ENCODE measurements around the gene DAZ3.
"Not testable (repeated sequence)": the region's sequence is repeated elsewhere in the genome, so short reads cannot be mapped to it uniquely, and the experiment has no call there.

Gene DAZ3, protein sequence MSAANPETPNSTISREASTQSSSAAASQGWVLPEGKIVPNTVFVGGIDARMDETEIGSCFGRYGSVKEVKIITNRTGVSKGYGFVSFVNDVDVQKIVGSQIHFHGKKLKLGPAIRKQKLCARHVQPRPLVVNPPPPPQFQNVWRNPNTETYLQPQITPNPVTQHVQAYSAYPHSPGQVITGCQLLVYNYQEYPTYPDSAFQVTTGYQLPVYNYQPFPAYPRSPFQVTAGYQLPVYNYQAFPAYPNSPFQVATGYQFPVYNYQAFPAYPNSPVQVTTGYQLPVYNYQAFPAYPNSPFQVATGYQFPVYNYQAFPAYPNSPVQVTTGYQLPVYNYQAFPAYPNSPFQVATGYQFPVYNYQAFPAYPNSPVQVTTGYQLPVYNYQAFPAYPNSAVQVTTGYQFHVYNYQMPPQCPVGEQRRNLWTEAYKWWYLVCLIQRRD

DNA sequence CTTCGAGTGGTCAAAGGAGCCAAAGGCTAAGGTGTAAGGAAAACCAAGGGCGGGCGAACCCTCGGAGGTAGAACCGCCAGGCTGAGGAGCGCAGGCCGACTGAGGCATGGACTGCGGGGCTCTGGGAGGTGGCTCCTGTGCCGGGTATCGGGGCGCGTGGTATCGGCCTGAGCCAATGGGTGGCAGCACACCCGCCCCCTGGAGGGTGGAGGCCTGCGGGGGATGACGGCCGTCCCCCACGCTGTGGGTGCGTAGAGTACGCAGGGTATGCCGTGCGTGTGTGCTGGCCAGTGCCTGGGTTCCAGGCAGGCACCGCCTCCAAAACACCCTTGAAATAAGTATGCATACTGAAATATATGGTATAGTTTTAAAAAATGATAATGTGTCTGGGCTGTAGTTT, at the start of gene DAZ3:
TSS of gene DAZ3 (minus strand) at position 101 of the 400 bp plus-strand sequence. CDS start 208 bp downstream, outside the sequence.
- DNase-seq (ENCODE audit: low read depth, low spot score): not testable (repeated sequence)

DNA sequence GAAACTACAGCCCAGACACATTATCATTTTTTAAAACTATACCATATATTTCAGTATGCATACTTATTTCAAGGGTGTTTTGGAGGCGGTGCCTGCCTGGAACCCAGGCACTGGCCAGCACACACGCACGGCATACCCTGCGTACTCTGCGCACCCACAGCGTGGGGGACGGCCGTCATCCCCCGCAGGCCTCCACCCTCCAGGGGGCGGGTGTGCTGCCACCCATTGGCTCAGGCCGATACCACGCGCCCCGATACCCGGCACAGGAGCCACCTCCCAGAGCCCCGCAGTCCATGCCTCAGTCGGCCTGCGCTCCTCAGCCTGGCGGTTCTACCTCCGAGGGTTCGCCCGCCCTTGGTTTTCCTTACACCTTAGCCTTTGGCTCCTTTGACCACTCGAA, 20.4 kb upstream of the DAZ3 start, which contains the start of gene DAZ4:
TSS of gene DAZ4 (plus strand) at position 301 of the 400 bp plus-strand sequence. CDS start 208 bp downstream, outside the sequence.
- not testable (repeated sequence) for DNase-seq (ENCODE audit: low read depth, low spot score)

DNA sequence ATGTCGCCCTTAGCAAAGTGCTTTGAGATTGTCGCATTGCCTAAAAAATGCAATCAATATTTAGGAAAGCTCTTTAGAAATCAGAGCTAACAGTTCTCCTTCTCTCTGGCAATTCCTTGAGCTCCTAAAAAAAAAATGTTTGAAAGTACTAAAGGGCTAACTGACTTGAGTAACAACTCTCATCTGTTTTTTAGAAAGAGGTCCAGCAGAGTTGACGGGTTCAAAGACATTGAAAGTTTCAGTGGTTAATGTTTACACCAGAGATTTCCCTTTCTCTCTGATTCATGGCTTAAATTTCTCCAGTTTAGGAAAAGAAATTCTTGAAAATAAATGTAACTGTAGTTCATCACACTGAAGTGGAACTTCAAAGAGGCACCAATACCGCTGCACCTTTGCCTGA, 11.9 kb upstream of the DAZ3 start:
- not testable (repeated sequence) for DNase-seq (ENCODE audit: low read depth, low spot score)

DNA sequence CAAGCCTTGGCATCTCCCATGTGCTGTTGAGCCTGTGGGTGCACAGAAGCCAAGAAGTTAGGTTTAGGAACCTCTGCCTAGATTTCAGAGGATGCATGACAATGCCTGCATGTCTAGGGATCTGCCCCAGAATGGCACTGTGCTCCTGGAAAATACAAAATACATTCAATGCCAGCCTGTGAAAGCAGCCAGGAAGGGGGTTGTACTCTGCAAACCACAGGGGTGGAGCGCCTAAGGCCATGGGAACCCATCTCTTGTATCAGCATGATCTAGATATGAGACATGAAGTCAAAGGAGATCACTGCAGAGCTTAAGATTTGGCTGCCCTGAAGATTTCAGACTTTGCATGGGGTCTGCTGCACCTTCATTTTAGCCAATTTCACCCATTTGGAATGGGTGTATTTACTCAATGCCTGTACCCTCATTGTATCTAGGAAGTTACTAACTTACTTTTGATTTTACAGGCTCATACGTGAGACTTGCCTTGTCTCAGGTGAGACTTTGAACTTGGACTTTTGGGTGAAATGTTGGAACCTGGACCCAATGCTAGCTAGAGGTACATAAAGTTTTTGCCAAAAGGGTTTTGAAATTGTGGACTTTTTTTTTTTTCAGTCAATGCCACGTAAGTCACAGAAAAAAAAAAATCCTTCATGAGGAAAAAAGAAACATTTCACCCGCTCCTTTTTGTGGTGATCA, 11.1 kb upstream of the DAZ3 start:
- not testable (repeated sequence) for DNase-seq (ENCODE audit: low read depth, low spot score)

DNA sequence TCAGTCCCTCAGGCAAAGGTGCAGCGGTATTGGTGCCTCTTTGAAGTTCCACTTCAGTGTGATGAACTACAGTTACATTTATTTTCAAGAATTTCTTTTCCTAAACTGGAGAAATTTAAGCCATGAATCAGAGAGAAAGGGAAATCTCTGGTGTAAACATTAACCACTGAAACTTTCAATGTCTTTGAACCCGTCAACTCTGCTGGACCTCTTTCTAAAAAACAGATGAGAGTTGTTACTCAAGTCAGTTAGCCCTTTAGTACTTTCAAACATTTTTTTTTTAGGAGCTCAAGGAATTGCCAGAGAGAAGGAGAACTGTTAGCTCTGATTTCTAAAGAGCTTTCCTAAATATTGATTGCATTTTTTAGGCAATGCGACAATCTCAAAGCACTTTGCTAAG, 8.6 kb upstream of the DAZ3 start:
- not testable (repeated sequence) for DNase-seq (ENCODE audit: low read depth, low spot score)
